Spinal cord (tissue), 10 donors: ENCODE results near the gene XPNPEP1. TPM values are rescaled to one million over a fixed set of nuclear protein-coding genes. Genes with fewer than 3 reads are reported as not detected.
"Not testable (repeated sequence)": the region's sequence is repeated elsewhere in the genome, so short reads cannot be mapped to it uniquely, and the experiment has no call there.

Experiments used
- DNase-seq, 6 donors: peaks; one replicate each; pipeline versions ENCODE4 v3.0.0 to v3.0.0-alpha.2; 2013 to 2015; ENCODE audit warnings: low spot score in 6 of 6, low read depth in 4 of 6
- H3K27ac ChIP-seq: one replicate; pipeline ENCODE4 v1.5.1; 2013; ENCODE audit warnings: low read depth, low read length, control low read depth
- H3K27me3 ChIP-seq: one replicate; pipeline ENCODE4 v1.6.1; 2013; ENCODE audit warnings: low read length; ENCODE audit not compliant: control insufficient read depth, insufficient read depth
- H3K36me3 ChIP-seq: one replicate; pipeline ENCODE4 v1.6.1; 2013; ENCODE audit warnings: low read length; ENCODE audit not compliant: control insufficient read depth, insufficient read depth
- H3K4me1 ChIP-seq: one replicate; pipeline ENCODE4 v1.6.1; 2013; ENCODE audit warnings: low read length; ENCODE audit not compliant: control insufficient read depth, insufficient read depth
- H3K4me3 ChIP-seq: one replicate; pipeline ENCODE4 v1.5.1; 2013; ENCODE audit warnings: low read depth, low read length, control low read depth
- H3K9me3 ChIP-seq: one replicate; pipeline ENCODE4 v1.6.1; 2013; ENCODE audit warnings: low read length; ENCODE audit not compliant: control insufficient read depth, insufficient read depth
- WGBS: methylation state at CpG from one replicate; pipeline ENCODE4 v1.1.5; 2013; ENCODE audit warnings: missing lambda C conversion rate; ENCODE audit not compliant: insufficient coverage; 5-methylcytosine and 5-hydroxymethylcytosine counted together
- polyA plus RNA-seq, 2 donors: library from polyadenylated mRNA; unstranded; fragments of 120-200 nt; gene quantifications; one replicate each; pipeline ENCODE4 v1.2.1, GENCODE V29; 2013; ENCODE audit not compliant: insufficient read length in 2 of 2
- total RNA-seq, 2 donors: library from RNA; depleted of rRNA in 1 of 2; stranded (reverse); fragments of 120-200 nt in 1 of 2; fragments of >200 nt in 1 of 2; gene quantifications; one replicate each; pipeline versions ENCODE4 v1.2.3 to v1.2.4, GENCODE V29; 2013 to 2014
- donor health status: healthy.

XPNPEP1 gene
- total and polyA plus RNA-seq, 4 donors, result 80.6 to 145 (median 95.7) TPM

GRCh38 chr10:109926061-109926745 is 2.9 kb upstream of the XPNPEP1 start:
- Histone ChIP-seq H3K27me3 (no peaks in the 10 kb centered on the region), H3K9me3 (no peaks in the 10 kb centered on the region), H3K36me3 (no peaks in the 10 kb centered on the region), H3K4me3 (no peak overlapping the region), H3K4me1 (peaks cover 16% of the 10 kb centered on the region), H3K27ac (no peak overlapping the region)
- WGBS, result 98% methylated on average over 6 of the region's 10 CpGs
- DNase-seq, result no peak

- Histone ChIP-seq H3K36me3 (no peaks in the 10 kb centered on the region), H3K4me3 (no peak overlapping the region), H3K4me1 (peaks cover 16% of the 10 kb centered on the region), H3K9me3 (no peaks in the 10 kb centered on the region), H3K27ac (no peak overlapping the region), H3K27me3 (no peaks in the 10 kb centered on the region)
- no peak for DNase-seq
- WGBS, result 90% methylated on average over 1 of the region's 5 CpGs
Measured at GRCh38 chr10:109924967-109925620, 1.8 kb upstream of the XPNPEP1 start.

- Histone ChIP-seq H3K4me1 (peaks cover 16% of the 10 kb centered on the region), H3K4me3 (peak overlapping the region; percentile 76), H3K27me3 (no peaks in the 10 kb centered on the region), H3K36me3 (no peaks in the 10 kb centered on the region), H3K27ac (peak overlapping the region; percentile 87), H3K9me3 (no peaks in the 10 kb centered on the region)
- 92% methylated on average over 7 of the region's 7 CpGs for whole genome bisulfite sequencing
- no peak for DNase-seq
Measured at GRCh38 chr10:109924087-109924486, 776 bp upstream of the XPNPEP1 start.

DNA sequence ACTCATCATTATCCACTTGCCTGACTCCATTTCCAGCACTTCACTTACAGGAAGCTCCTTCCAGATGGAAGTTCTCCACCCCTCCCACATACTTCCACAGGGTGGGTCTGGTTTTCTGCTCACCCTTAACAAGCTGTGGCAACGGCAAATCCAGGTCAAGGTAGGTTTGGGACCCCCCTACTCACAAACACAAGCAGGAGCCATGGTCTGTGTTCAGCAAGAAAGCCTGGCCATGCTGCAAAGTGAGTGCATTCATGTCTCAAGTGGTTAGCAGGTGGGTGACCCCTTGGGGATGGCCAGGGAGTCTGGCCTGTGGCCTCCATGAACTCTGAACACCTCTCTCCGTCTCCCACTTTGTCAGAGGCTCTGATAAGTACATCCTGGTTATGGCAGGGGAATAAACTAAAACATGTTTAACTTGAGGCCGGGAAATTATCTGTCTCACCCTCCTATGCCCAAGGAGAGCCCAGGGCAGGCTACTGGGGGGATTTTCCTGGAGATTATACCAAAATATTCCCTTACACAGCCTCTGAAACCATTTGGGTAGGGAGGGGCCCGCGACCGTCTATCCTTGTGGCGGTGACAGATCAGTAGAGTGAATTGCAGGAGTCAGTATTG is 844 bp downstream of the XPNPEP1 start:
- H3K9me3 ChIP-seq, result no peaks in the 10 kb centered on the region
- peak overlapping the region; percentile 76 for H3K4me3 ChIP-seq
- H3K27me3 ChIP-seq, result no peaks in the 10 kb centered on the region
- 60% methylated on average over 1 of the region's 7 CpGs for WGBS
- peak overlapping the region; percentile 86 for H3K27ac ChIP-seq
- peaks cover 16% of the 10 kb centered on the region for H3K4me1 ChIP-seq
- DNase-seq, result no peak
- no peaks in the 10 kb centered on the region for H3K36me3 ChIP-seq

DNA sequence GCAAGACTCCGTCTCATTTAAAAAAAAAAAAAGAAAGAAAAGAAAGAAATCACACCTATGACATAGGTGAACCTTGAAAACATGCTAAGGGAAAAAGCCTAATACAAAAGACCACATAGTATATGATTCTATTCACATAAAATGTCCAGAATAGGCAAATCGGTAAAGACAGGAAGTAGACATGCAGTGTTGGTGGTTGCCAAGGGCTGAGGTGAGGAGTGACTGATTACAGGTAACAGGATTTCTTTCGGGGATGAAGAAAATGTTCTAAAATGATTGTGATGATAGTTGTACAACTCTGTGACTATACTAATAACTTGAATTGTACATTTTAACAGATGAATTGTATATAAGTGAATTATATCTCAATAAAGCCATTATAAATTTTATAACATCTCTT is 3.3 kb downstream of the XPNPEP1 start:
- Histone ChIP-seq H3K27me3 (no peaks in the 10 kb centered on the region), H3K4me1 (peaks cover 16% of the 10 kb centered on the region), H3K27ac (no peak overlapping the region), H3K9me3 (no peaks in the 10 kb centered on the region), H3K36me3 (no peaks in the 10 kb centered on the region), H3K4me3 (no peak overlapping the region)
- no peak for DNase-seq
- WGBS, result no CpG with 5 or more reads among the region's 3 CpGs

GRCh38 chr10:109919220-109919619 is 4.1 kb downstream of the XPNPEP1 start:
- H3K4me3 ChIP-seq, result no peak overlapping the region

DNA sequence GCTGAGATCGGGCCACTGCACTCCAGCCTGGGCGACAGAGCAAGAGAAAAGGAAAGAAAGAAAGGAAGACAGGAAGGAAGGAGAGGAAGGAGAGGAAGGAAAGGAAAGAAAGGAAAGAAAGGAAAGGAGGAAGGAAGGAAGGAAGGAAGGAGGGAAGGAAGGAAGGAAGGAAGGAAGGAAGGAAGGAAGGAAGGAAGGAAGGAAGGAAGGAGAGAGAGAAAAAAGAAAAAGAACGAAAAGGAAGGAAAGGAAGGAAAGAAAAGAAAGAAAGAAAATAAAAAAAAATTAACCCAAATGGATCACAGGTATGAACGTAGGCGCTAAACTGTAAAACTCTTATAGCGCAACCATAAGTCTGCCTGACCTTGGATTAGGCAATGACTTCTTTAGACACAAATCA is 4.6 kb downstream of the XPNPEP1 start:
- WGBS, result 100% methylated on average over 2 of the region's 6 CpGs
- peaks cover 10% of the 10 kb centered on the region for H3K4me1 ChIP-seq
- not testable (repeated sequence) for H3K4me3 ChIP-seq, DNase-seq, H3K36me3 ChIP-seq, H3K9me3 ChIP-seq, H3K27me3 ChIP-seq, H3K27ac ChIP-seq

More at GRCh38 chr10:109919220-109919619, 4.1 kb downstream of the XPNPEP1 start:
- no CpG with 5 or more reads among the region's 2 CpGs for WGBS
- H3K27ac ChIP-seq, result no peak overlapping the region
- no peaks in the 10 kb centered on the region for H3K27me3 ChIP-seq
- no peaks in the 10 kb centered on the region for H3K9me3 ChIP-seq
- peaks cover 15% of the 10 kb centered on the region for H3K4me1 ChIP-seq
- no peak for DNase-seq
- H3K36me3 ChIP-seq, result no peaks in the 10 kb centered on the region

GRCh38 chr10:109915566-109915965 is 7.7 kb downstream of the XPNPEP1 start:
- Histone ChIP-seq H3K36me3 (peaks cover 4% of the 10 kb centered on the region), H3K27me3 (no peaks in the 10 kb centered on the region)
- WGBS, result 100% methylated on average over 1 of the region's 2 CpGs

GRCh38 chr10:109914966-109915365 is 8.3 kb downstream of the XPNPEP1 start:
- Histone ChIP-seq H3K4me3 (no peak overlapping the region), H3K27ac (no peak overlapping the region), H3K27me3 (no peaks in the 10 kb centered on the region), H3K9me3 (no peaks in the 10 kb centered on the region), H3K36me3 (peaks cover 4% of the 10 kb centered on the region), H3K4me1 (no peaks in the 10 kb centered on the region)
- 100% methylated on average over 1 of the region's 3 CpGs for WGBS
- DNase-seq, result no peak

More at GRCh38 chr10:109915566-109915965, 7.7 kb downstream of the XPNPEP1 start:
- no peak overlapping the region for H3K4me3 ChIP-seq
- H3K4me1 ChIP-seq, result no peaks in the 10 kb centered on the region
- no peak for DNase-seq
- no peak overlapping the region for H3K27ac ChIP-seq
- H3K9me3 ChIP-seq, result no peaks in the 10 kb centered on the region
